PC-3 (cell line): ENCODE results near the gene RSPH6A. TPM values are rescaled to one million over a fixed set of nuclear protein-coding genes. Genes with fewer than 3 reads are reported as not detected.

ENCODE experiments used
- ATAC-seq: fragments of 200-7000 bp; cut with Tn5 transposase; 2 replicates; pipeline ENCODE4 v1.9.1; 2020; ENCODE audit warnings: mild to moderate bottlenecking, moderate library complexity
- BruUV-seq: library from RNA; stranded (reverse); fragments of 400-500 nt; replicated peaks from 2 replicates; lab custom pipeline; 2021; lab: Mats Ljungman, UMichigan
- CTCF ChIA-PET: fragments of 300-600 bp; sonication (Branson Sonifier 250); formaldehyde crosslinking; loops from one replicate; lab custom pipeline; 2022; ENCODE audit warnings: antibody characterized with exemption; lab: Charles Lee
- POLR2A ChIA-PET: fragments of 300-600 bp; sonication (Branson Sonifier 250); formaldehyde crosslinking; loops from one replicate; lab custom pipeline; 2022; ENCODE audit warnings: antibody characterized with exemption; ENCODE audit not compliant: unreplicated experiment; lab: Charles Lee
- DNase-seq: peaks from one replicate; pipeline ENCODE4 v3.0.0-alpha.2; 2015
- H2AFZ ChIP-seq: fragments of 300-600 bp; sonication (generic); 2 replicates; pipeline ENCODE4 v1.6.0; 2016; ENCODE audit warnings: antibody characterized with exemption, low read length
- H3F3A ChIP-seq: fragments of 300-600 bp; sonication (generic); one replicate; pipeline ENCODE4 v1.6.0; 2017; ENCODE audit warnings: antibody characterized with exemption, low read length, control low read depth, mild to moderate bottlenecking; ENCODE audit not compliant: unreplicated experiment
- H3K27ac ChIP-seq: fragments of 300-600 bp; sonication (generic); 2 replicates; pipeline ENCODE4 v1.5.1; 2016; ENCODE audit warnings: mild to moderate bottlenecking, low read length
- H3K27me3 ChIP-seq: fragments of 300-600 bp; sonication (generic); 2 replicates; pipeline ENCODE4 v1.6.1; 2016; ENCODE audit warnings: low read length, mixed read lengths
- H3K36me3 ChIP-seq: fragments of 300-600 bp; sonication (generic); 2 replicates; pipeline ENCODE4 v1.6.1; 2016; ENCODE audit warnings: low read depth, mixed run types, low read length, mixed read lengths
- H3K4me1 ChIP-seq: fragments of 300-600 bp; sonication (generic); 2 replicates; pipeline ENCODE4 v1.5.1; 2016; ENCODE audit warnings: low read length; ENCODE audit not compliant: insufficient read depth
- H3K4me2 ChIP-seq: fragments of 300-600 bp; sonication (generic); 2 replicates; pipeline ENCODE4 v1.6.0; 2016; ENCODE audit warnings: low read length
- H3K4me3 ChIP-seq: fragments of 300-600 bp; sonication (generic); 2 replicates; pipeline ENCODE4 v1.5.1; 2016; ENCODE audit warnings: mild to moderate bottlenecking, low read length, mixed read lengths
- H3K79me2 ChIP-seq: fragments of 300-600 bp; sonication (generic); 2 replicates; pipeline ENCODE4 v1.6.1; 2017; ENCODE audit warnings: low read length, mixed read lengths
- H3K9ac ChIP-seq: fragments of 300-600 bp; sonication (generic); 2 replicates; pipeline ENCODE4 v1.6.0; 2016; ENCODE audit warnings: mild to moderate bottlenecking, low read length
- H3K9me2 ChIP-seq: fragments of 300-600 bp; sonication (generic); replicated peaks from 2 replicates; pipeline ENCODE4 v1.6.1; 2016; ENCODE audit warnings: mixed run types, low read length, mixed read lengths
- H3K9me3 ChIP-seq: fragments of 300-600 bp; sonication (generic); 2 replicates; pipeline ENCODE4 v1.6.1; 2016; ENCODE audit warnings: low read length, mixed read lengths
- H4K20me1 ChIP-seq: fragments of 300-600 bp; sonication (generic); 2 replicates; pipeline ENCODE4 v1.6.1; 2016; ENCODE audit warnings: low read length, mixed read lengths
- EZH2 ChIP-seq: fragments of 300-600 bp; sonication (generic); IDR thresholded peaks from one replicate; pipeline ENCODE4 v1.6.1; 2017; ENCODE audit warnings: antibody characterized with exemption, mild to moderate bottlenecking, low read length; ENCODE audit not compliant: unreplicated experiment
- EZH2phosphoT487 ChIP-seq: fragments of 300-600 bp; sonication (generic); IDR thresholded peaks from 2 replicates; pipeline ENCODE4 v1.6.1; 2018; ENCODE audit warnings: mild to moderate bottlenecking, antibody characterized with exemption, low read length, borderline replicate concordance
- intact Hi-C: fragments of 100-400 bp; cut with micrococcal nuclease; formaldehyde crosslinking; loops from 2 replicates; pipeline ENCODE4 v1.9.0; 2023
- total RNA-seq: library from RNA; depleted of rRNA; stranded (reverse); fragments of >200 nt; gene quantifications from 2 replicates; pipeline ENCODE4 v1.2.3, GENCODE V29; 2014
- TF ChIP-seq, protein P1 (sequence below): fragments of 300-600 bp; sonication (generic); conservative IDR thresholded peaks from 2 replicates; pipeline ENCODE4 v1.5.1; 2017; ENCODE audit warnings: antibody characterized with exemption, low read depth, mild to moderate bottlenecking, low read length

The RSPH6A gene
- total RNA-seq, 1 experiment from 2014 or later, result not detected

DNA sequence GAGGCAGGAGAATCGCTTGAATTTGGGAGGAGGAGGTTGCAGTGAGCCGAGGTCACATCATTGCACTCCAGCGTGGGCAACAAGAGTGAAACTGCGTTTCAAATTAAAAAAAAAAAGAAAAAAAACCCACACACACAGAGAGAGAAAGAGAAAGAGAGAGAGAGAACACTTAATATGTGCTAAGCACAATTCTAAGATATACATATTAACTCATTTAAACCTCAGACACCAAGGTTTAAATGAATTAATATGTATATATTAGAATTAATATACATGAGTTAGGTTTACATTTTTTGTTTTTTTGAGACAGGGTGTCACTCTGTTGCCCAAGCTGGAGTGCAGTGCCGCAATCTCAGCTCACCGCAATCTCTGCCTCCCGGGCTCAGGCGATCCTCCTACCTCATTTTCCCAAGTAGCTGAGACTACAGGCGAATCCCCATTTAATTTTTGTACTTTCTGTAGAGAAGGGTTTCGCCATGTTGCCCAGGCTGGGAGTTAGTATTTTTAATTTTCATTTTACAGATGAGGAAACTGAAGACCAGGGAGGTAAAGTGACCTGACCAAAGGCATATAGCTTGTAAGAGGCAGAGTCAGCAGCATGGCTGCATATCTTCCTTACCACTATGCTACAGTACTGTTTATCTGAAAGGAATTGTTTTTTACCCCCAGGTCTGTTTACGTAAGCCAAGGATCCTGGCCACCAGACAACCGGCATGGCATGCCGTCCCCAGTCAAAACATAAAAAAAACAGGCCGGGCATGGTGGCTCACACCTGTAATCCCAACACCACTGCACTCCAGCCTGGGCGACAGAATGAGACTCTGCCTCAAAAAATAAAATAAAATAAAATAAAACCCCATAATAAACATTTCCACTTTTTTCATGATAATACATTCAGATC is 45.5 kb upstream of the RSPH6A start:
- TF ChIP-seq EZH2 (no peak), EZH2phosphoT487 (no peak)
- TF ChIP-seq, protein P1, sequence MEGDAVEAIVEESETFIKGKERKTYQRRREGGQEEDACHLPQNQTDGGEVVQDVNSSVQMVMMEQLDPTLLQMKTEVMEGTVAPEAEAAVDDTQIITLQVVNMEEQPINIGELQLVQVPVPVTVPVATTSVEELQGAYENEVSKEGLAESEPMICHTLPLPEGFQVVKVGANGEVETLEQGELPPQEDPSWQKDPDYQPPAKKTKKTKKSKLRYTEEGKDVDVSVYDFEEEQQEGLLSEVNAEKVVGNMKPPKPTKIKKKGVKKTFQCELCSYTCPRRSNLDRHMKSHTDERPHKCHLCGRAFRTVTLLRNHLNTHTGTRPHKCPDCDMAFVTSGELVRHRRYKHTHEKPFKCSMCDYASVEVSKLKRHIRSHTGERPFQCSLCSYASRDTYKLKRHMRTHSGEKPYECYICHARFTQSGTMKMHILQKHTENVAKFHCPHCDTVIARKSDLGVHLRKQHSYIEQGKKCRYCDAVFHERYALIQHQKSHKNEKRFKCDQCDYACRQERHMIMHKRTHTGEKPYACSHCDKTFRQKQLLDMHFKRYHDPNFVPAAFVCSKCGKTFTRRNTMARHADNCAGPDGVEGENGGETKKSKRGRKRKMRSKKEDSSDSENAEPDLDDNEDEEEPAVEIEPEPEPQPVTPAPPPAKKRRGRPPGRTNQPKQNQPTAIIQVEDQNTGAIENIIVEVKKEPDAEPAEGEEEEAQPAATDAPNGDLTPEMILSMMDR, result no peak
- Histone ChIP-seq H3K4me2 (no peak overlapping the region), H3K4me1 (no peaks in the 10 kb centered on the region), H3K36me3 (peaks cover 2% of the 10 kb centered on the region; the same call in 1 of the 2 replicates), H3K9me3 (no peaks in the 10 kb centered on the region), H4K20me1 (no peaks in the 10 kb centered on the region), H3F3A (no peaks in the 10 kb centered on the region), H3K79me2 (peaks cover 29% of the 10 kb centered on the region), H3K4me3 (no peak overlapping the region), H2AFZ (no peak overlapping the region), H3K9me2 (no peaks in the 10 kb centered on the region), H3K27ac (no peak overlapping the region), H3K9ac (no peak overlapping the region), H3K27me3 (peaks cover 13% of the 10 kb centered on the region)
- ATAC-seq, result no peak
- intact Hi-C loops, result no loop called here
- DNase-seq, result peak; percentile 8
- CTCF ChIA-PET, result interaction anchor here (0.7 kb wide), 1 partner anchor 9 kb away, joined by 4 read pairs; no protein-coding TSS in a partner anchor
- BruUV-seq, result no TSS peak
- POLR2A ChIA-PET, result no interaction called here

DNA sequence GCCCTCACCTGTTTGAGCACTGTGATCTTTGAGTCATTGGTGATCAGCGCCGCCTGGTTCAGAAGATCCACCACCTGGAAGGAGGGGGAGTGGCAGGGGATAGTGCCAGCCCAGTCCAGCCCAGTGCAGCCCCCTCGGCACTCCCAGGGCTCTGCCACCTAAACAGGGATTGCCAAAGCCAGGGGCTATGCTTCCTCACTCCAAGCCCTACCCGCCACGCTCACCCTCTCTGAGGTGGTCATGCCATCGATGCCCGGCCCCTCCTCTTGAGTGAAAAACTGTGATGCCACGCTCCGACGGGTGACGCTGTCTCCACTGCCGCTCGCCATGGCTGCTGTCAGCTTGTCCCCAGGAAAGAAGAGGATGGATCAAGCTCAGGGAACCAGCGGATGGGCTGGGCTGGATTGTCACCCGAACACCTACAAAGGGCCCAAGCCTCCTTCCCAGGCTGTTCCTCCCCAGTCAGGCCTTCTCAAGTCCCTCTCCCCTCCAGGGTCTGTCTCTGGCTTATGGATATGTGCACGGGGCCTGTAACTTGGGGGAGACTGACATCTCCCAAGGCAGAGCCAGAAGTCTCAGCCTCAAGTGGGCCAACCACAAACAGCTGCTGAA is 39.2 kb upstream of the RSPH6A start:
- Histone ChIP-seq H4K20me1 (no peaks in the 10 kb centered on the region), H3K79me2 (0 out of 2 replicates have a peak, but pooled peaks cover 6% of the 10 kb centered on the region), H3K9ac (no peak overlapping the region), H3K27me3 (no peaks in the 10 kb centered on the region), H3K4me3 (no peak overlapping the region), H3K4me1 (no peaks in the 10 kb centered on the region), H3K4me2 (no peak overlapping the region), H2AFZ (no peak overlapping the region), H3F3A (no peaks in the 10 kb centered on the region), H3K27ac (no peak overlapping the region), H3K36me3 (peaks cover 13% of the 10 kb centered on the region), H3K9me2 (no peaks in the 10 kb centered on the region), H3K9me3 (no peaks in the 10 kb centered on the region)
- POLR2A ChIA-PET, result no interaction called here
- TF ChIP-seq EZH2phosphoT487, result no peak
- TF ChIP-seq EZH2, result no peak
- TF ChIP-seq, protein P1, result no peak
- ATAC-seq (no peak), DNase-seq (no peak)
- BruUV-seq, result no TSS peak
- CTCF ChIA-PET, result no interaction called here
- intact Hi-C loops, result no loop called here
